HEK293 (cell line): ENCODE measurements around the gene ZNF10.

Source experiments
- FEZF1 ChIP-seq: fragments of 450-650 bp; formaldehyde crosslinking; IDR thresholded peaks from 2 replicates; pipeline ENCODE4 v1.5.1; 2016; ENCODE audit warnings: missing biosample characterization, missing genetic modification characterization
- KLF1 ChIP-seq: fragments of 450-650 bp; formaldehyde crosslinking; IDR thresholded peaks from 2 replicates; pipeline ENCODE4 v1.5.1; 2016; ENCODE audit warnings: missing biosample characterization, missing genetic modification characterization
- KLF16 ChIP-seq: fragments of 450-650 bp; formaldehyde crosslinking; IDR thresholded peaks from 2 replicates; pipeline ENCODE4 v1.5.1; 2017; ENCODE audit warnings: missing biosample characterization, missing genetic modification characterization
- KLF7 ChIP-seq: fragments of 450-650 bp; formaldehyde crosslinking; IDR thresholded peaks from 2 replicates; pipeline ENCODE4 v1.5.1; 2016; ENCODE audit warnings: missing biosample characterization, missing genetic modification characterization, borderline replicate concordance
- KLF9 ChIP-seq: fragments of 450-650 bp; formaldehyde crosslinking; IDR thresholded peaks from 2 replicates; pipeline ENCODE4 v1.5.1; 2016; ENCODE audit warnings: missing biosample characterization, missing genetic modification characterization, low read depth
- SETDB1 ChIP-seq: IDR thresholded peaks from one replicate; pipeline ENCODE4 v1.6.1; 2017; ENCODE audit warnings: mild to moderate bottlenecking, low read length, moderate library complexity, mixed read lengths; ENCODE audit not compliant: insufficient read length
- SP3 ChIP-seq: fragments of 450-650 bp; formaldehyde crosslinking; IDR thresholded peaks from 2 replicates; pipeline ENCODE4 v1.5.1; 2016; ENCODE audit warnings: missing biosample characterization, missing genetic modification characterization
- ZEB2 ChIP-seq: fragments of 450-650 bp; formaldehyde crosslinking; IDR thresholded peaks from 2 replicates; pipeline ENCODE4 v1.5.1; 2016; ENCODE audit warnings: missing biosample characterization, missing genetic modification characterization
- ZNF184 ChIP-seq: fragments of 450-650 bp; IDR thresholded peaks from 2 replicates; pipeline ENCODE4 v1.5.1; 2018; ENCODE audit warnings: missing biosample characterization, mild to moderate bottlenecking, missing genetic modification characterization
- ZNF214 ChIP-seq: fragments of 450-650 bp; formaldehyde crosslinking; IDR thresholded peaks from 2 replicates; pipeline ENCODE4 v1.5.1; 2017; ENCODE audit warnings: missing biosample characterization, mild to moderate bottlenecking, missing genetic modification characterization, borderline replicate concordance
- ZNF292 ChIP-seq: fragments of 450-650 bp; formaldehyde crosslinking; IDR thresholded peaks from 2 replicates; pipeline ENCODE4 v1.5.1; 2016; ENCODE audit warnings: low read depth, missing biosample characterization, missing genetic modification characterization, borderline replicate concordance
- ZNF501 ChIP-seq: fragments of 450-650 bp; formaldehyde crosslinking; IDR thresholded peaks from 2 replicates; pipeline ENCODE4 v1.5.1; 2016; ENCODE audit warnings: missing biosample characterization, missing genetic modification characterization
- ZNF521 ChIP-seq: fragments of 450-650 bp; formaldehyde crosslinking; IDR thresholded peaks from 2 replicates; pipeline ENCODE4 v1.5.1; 2017; ENCODE audit warnings: missing biosample characterization, mild to moderate bottlenecking, missing genetic modification characterization
- ZNF558 ChIP-seq: fragments of 450-650 bp; formaldehyde crosslinking; IDR thresholded peaks from 2 replicates; pipeline ENCODE4 v1.5.1; 2016; ENCODE audit warnings: missing biosample characterization, missing genetic modification characterization
- ZNF596 ChIP-seq: fragments of 450-650 bp; IDR thresholded peaks from 2 replicates; pipeline ENCODE4 v1.5.0; 2018; ENCODE audit warnings: missing biosample characterization, mild to moderate bottlenecking, missing genetic modification characterization, moderate library complexity
- ZNF658 ChIP-seq: fragments of 450-650 bp; formaldehyde crosslinking; IDR thresholded peaks from 2 replicates; pipeline ENCODE4; 2016; ENCODE audit warnings: missing biosample characterization, missing genetic modification characterization
- TF ChIP-seq, protein P1 (sequence below): fragments of 450-650 bp; formaldehyde crosslinking; IDR thresholded peaks from 2 replicates; pipeline ENCODE4 v1.5.1; 2016; ENCODE audit warnings: missing biosample characterization, missing genetic modification characterization
- TF ChIP-seq, protein P2 (sequence below): fragments of 450-650 bp; formaldehyde crosslinking; IDR thresholded peaks from 2 replicates; pipeline ENCODE4 v1.5.1; 2016; ENCODE audit warnings: missing biosample characterization, missing genetic modification characterization
- TF ChIP-seq, protein P3 (sequence below): fragments of 450-650 bp; formaldehyde crosslinking; IDR thresholded peaks from 2 replicates; pipeline ENCODE4 v1.5.1; 2017; ENCODE audit warnings: missing biosample characterization, mild to moderate bottlenecking, missing genetic modification characterization, moderate library complexity
- TF ChIP-seq, protein P4 (sequence below): fragments of 450-650 bp; formaldehyde crosslinking; IDR thresholded peaks from 2 replicates; pipeline ENCODE4 v1.5.1; 2016; ENCODE audit warnings: missing biosample characterization, missing genetic modification characterization
- TF ChIP-seq, protein P5 (sequence below): fragments of 450-650 bp; formaldehyde crosslinking; IDR thresholded peaks from 2 replicates; pipeline ENCODE4 v1.5.1; 2016; ENCODE audit warnings: missing biosample characterization, missing genetic modification characterization
- TF ChIP-seq, protein P6 (sequence below): fragments of 450-650 bp; formaldehyde crosslinking; IDR thresholded peaks from 2 replicates; pipeline ENCODE4 v1.5.1; 2017; ENCODE audit warnings: missing biosample characterization, missing genetic modification characterization
- TF ChIP-seq, protein P7 (sequence below): fragments of 450-650 bp; formaldehyde crosslinking; IDR thresholded peaks from 2 replicates; pipeline ENCODE4 v1.5.1; 2016; ENCODE audit warnings: missing biosample characterization, missing genetic modification characterization, low read depth

ZNF10 gene

DNA sequence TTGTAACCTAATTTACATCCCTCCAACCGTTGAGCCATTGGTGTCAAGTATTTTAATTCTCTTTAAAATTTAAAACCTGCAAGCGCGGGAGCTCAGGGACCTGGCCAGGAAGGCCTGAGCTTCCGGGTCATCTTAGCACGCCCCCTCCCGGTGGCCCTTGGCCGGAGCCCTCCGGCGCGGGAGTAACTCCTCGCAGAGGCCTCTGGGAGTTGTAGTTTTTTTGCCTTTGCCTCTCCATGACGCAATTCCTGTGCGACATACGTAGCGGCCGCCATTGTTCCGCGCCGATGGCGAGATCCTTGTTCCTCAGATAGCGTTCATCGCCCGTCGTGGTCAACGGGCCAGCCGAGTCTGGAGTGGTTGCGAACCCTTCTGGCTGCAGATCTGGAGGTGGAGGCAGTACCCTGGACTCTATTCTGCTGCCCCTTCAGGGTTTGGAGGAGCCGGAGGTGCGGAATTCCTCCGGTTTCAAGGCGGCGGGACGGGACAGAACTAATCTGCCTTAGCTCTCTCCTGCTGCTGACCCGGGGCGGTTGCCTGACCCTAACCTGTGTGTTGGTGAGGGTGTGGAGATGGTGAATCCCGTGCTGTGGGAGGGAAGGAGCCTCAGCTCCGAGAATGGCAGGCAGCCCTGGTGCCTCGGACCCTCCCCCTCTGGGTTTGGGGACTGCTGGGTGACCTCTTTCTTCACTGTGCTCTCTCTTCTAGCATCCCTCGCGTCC lies 51.0 kb downstream of the ZNF10 start, which contains the start of gene ZNF268 (continued):
- TF ChIP-seq, protein P1, sequence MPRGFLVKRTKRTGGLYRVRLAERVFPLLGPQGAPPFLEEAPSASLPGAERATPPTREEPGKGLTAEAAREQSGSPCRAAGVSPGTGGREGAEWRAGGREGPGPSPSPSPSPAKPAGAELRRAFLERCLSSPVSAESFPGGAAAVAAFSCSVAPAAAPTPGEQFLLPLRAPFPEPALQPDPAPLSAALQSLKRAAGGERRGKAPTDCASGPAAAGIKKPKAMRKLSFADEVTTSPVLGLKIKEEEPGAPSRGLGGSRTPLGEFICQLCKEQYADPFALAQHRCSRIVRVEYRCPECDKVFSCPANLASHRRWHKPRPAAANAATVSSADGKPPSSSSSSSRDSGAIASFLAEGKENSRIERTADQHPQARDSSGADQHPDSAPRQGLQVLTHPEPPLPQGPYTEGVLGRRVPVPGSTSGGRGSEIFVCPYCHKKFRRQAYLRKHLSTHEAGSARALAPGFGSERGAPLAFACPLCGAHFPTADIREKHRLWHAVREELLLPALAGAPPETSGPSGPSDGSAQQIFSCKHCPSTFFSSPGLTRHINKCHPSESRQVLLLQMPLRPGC (tag by site-specific recombination), result 0 out of 2 replicates have a peak, but pooled peaks have one; percentile 19
- TF ChIP-seq KLF7 (tag by site-specific recombination) (no peak), ZNF214 (no peak), ZNF184 (tag by site-specific recombination) (no peak; the same call in 1 of the 2 replicates), ZNF658 (tag by site-specific recombination) (no peak), FEZF1 (tag by site-specific recombination) (no peak), ZNF521 (tag by site-specific recombination) (no peak), SETDB1 (peak; percentile 69), ZNF558 (tag by site-specific recombination) (peak; percentile 75; the same call in 1 of the 2 replicates), ZNF596 (tag by site-specific recombination) (no peak), KLF1 (peak; percentile 31; the same call in 1 of the 2 replicates), ZNF501 (peak; percentile 60; the same call in 1 of the 2 replicates), SP3 (tag by site-specific recombination) (peak; percentile 83), KLF9 (peak; percentile 20; the same call in 1 of the 2 replicates), ZEB2 (tag by site-specific recombination) (peak; percentile 68), ZNF292 (tag by site-specific recombination) (no peak), KLF16 (tag by site-specific recombination) (no peak; the same call in 1 of the 2 replicates)
- TF ChIP-seq, protein P2, sequence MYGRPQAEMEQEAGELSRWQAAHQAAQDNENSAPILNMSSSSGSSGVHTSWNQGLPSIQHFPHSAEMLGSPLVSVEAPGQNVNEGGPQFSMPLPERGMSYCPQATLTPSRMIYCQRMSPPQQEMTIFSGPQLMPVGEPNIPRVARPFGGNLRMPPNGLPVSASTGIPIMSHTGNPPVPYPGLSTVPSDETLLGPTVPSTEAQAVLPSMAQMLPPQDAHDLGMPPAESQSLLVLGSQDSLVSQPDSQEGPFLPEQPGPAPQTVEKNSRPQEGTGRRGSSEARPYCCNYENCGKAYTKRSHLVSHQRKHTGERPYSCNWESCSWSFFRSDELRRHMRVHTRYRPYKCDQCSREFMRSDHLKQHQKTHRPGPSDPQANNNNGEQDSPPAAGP (tag by site-specific recombination), result 0 out of 2 replicates have a peak, but pooled peaks have one; percentile 76
- TF ChIP-seq, protein P3, sequence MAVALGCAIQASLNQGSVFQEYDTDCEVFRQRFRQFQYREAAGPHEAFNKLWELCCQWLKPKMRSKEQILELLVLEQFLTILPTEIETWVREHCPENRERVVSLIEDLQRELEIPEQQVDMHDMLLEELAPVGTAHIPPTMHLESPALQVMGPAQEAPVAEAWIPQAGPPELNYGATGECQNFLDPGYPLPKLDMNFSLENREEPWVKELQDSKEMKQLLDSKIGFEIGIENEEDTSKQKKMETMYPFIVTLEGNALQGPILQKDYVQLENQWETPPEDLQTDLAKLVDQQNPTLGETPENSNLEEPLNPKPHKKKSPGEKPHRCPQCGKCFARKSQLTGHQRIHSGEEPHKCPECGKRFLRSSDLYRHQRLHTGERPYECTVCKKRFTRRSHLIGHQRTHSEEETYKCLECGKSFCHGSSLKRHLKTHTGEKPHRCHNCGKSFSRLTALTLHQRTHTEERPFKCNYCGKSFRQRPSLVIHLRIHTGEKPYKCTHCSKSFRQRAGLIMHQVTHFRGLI (tag by site-specific recombination), result no peak
- TF ChIP-seq, protein P4, sequence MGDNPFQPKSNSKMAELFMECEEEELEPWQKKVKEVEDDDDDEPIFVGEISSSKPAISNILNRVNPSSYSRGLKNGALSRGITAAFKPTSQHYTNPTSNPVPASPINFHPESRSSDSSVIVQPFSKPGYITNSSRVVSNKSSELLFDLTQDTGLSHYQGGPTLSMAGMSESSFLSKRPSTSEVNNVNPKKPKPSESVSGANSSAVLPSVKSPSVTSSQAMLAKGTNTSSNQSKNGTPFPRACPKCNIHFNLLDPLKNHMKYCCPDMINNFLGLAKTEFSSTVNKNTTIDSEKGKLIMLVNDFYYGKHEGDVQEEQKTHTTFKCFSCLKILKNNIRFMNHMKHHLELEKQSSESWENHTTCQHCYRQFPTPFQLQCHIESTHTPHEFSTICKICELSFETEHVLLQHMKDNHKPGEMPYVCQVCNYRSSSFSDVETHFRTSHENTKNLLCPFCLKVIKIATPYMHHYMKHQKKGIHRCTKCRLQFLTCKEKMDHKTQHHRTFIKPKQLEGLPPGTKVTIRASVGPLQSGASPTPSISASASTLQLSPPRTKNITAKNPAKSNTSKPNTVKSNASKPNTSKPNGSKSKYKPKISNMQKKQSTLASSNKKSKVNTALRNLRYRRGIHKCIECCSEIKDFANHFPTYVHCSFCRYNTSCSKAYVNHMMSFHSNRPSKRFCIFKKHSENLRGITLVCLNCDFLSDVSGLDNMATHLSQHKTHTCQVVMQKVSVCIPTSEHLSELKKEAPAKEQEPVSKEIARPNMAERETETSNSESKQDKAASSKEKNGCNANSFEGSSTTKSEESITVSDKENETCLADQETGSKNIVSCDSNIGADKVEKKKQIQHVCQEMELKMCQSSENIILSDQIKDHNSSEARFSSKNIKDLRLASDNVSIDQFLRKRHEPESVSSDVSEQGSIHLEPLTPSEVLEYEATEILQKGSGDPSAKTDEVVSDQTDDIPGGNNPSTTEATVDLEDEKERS (tag by site-specific recombination), result peak; percentile 88
- TF ChIP-seq, protein P5, sequence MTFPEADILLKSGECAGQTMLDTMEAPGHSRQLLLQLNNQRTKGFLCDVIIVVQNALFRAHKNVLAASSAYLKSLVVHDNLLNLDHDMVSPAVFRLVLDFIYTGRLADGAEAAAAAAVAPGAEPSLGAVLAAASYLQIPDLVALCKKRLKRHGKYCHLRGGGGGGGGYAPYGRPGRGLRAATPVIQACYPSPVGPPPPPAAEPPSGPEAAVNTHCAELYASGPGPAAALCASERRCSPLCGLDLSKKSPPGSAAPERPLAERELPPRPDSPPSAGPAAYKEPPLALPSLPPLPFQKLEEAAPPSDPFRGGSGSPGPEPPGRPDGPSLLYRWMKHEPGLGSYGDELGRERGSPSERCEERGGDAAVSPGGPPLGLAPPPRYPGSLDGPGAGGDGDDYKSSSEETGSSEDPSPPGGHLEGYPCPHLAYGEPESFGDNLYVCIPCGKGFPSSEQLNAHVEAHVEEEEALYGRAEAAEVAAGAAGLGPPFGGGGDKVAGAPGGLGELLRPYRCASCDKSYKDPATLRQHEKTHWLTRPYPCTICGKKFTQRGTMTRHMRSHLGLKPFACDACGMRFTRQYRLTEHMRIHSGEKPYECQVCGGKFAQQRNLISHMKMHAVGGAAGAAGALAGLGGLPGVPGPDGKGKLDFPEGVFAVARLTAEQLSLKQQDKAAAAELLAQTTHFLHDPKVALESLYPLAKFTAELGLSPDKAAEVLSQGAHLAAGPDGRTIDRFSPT (tag by site-specific recombination), result no peak
- TF ChIP-seq, protein P6, sequence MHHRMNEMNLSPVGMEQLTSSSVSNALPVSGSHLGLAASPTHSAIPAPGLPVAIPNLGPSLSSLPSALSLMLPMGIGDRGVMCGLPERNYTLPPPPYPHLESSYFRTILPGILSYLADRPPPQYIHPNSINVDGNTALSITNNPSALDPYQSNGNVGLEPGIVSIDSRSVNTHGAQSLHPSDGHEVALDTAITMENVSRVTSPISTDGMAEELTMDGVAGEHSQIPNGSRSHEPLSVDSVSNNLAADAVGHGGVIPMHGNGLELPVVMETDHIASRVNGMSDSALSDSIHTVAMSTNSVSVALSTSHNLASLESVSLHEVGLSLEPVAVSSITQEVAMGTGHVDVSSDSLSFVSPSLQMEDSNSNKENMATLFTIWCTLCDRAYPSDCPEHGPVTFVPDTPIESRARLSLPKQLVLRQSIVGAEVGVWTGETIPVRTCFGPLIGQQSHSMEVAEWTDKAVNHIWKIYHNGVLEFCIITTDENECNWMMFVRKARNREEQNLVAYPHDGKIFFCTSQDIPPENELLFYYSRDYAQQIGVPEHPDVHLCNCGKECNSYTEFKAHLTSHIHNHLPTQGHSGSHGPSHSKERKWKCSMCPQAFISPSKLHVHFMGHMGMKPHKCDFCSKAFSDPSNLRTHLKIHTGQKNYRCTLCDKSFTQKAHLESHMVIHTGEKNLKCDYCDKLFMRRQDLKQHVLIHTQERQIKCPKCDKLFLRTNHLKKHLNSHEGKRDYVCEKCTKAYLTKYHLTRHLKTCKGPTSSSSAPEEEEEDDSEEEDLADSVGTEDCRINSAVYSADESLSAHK (tag by site-specific recombination), result no peak
- TF ChIP-seq, protein P7, sequence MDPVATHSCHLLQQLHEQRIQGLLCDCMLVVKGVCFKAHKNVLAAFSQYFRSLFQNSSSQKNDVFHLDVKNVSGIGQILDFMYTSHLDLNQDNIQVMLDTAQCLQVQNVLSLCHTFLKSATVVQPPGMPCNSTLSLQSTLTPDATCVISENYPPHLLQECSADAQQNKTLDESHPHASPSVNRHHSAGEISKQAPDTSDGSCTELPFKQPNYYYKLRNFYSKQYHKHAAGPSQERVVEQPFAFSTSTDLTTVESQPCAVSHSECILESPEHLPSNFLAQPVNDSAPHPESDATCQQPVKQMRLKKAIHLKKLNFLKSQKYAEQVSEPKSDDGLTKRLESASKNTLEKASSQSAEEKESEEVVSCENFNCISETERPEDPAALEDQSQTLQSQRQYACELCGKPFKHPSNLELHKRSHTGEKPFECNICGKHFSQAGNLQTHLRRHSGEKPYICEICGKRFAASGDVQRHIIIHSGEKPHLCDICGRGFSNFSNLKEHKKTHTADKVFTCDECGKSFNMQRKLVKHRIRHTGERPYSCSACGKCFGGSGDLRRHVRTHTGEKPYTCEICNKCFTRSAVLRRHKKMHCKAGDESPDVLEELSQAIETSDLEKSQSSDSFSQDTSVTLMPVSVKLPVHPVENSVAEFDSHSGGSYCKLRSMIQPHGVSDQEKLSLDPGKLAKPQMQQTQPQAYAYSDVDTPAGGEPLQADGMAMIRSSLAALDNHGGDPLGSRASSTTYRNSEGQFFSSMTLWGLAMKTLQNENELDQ (tag by site-specific recombination), result no peak
